Suprapubic skin (tissue), 4 donors: ENCODE results near the gene IFNAR1.

ENCODE experiments used
- EP300 ChIP-seq: sonication (generic); formaldehyde crosslinking; IDR thresholded peaks from one replicate; pipeline ENCODE4 v1.6.1; 2017; ENCODE audit warnings: antibody characterized with exemption
- POLR2AphosphoS5 ChIP-seq, 3 donors: sonication (generic); formaldehyde crosslinking; IDR thresholded peaks; one replicate each; pipeline ENCODE4 v1.6.1; 2017; ENCODE audit warnings: antibody characterized with exemption in 3 of 3
- TF ChIP-seq, protein P1 (sequence below), 2 donors: fragments of 200-600 bp in 1 of 2; fragments of 450-650 bp in 1 of 2; sonication (generic) in 1 of 2; IDR thresholded peaks; one replicate each; pipeline ENCODE4 v1.5.1; 2016 to 2019; ENCODE audit warnings: antibody characterized with exemption in 2 of 2, mild to moderate bottlenecking in 1 of 2, moderate library complexity in 1 of 2

DNA sequence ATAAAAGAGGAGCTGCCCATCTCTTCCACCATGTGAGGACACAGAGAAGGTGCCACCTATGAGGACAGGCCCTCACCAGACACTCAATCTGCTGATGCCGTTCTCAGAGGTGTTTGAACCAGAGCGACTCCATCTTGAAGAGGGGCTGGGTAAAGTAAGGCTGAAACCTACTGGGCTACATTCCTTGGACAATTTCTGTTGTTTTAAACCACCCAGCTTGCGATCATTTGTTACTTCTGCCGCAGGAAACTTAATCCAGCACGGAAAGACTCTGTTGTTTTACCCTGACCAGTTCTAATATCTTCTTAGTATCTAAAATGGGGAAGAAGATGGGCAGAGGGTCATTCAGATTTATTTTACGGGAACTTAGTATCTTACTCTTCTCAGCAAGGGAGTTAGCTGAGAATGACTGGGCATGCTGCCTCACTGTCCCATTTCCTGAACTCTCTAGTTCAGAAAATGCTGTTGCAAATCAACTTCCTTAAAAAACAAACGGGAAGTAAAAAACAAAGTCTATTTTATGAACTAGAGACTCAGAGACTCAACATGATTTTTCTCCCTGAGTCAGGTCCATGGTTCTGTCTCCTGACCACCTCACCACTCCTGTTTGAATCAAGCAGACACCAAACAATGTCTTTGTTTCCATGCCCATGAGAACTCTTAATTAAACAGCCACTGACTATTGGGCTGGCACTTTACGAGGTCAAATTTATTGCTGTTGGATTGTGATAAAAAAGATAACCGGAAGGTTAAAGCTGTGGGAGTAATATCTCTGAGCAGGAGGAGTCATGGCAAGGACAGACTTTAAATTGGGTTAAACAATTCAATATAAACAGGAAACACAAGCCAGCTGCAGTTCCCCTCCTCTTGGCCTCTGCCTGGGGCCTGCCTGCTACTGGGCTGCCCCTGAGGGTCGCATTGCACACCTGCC lies 23.8 kb upstream of the IFNAR1 start:
- TF ChIP-seq, protein P1, sequence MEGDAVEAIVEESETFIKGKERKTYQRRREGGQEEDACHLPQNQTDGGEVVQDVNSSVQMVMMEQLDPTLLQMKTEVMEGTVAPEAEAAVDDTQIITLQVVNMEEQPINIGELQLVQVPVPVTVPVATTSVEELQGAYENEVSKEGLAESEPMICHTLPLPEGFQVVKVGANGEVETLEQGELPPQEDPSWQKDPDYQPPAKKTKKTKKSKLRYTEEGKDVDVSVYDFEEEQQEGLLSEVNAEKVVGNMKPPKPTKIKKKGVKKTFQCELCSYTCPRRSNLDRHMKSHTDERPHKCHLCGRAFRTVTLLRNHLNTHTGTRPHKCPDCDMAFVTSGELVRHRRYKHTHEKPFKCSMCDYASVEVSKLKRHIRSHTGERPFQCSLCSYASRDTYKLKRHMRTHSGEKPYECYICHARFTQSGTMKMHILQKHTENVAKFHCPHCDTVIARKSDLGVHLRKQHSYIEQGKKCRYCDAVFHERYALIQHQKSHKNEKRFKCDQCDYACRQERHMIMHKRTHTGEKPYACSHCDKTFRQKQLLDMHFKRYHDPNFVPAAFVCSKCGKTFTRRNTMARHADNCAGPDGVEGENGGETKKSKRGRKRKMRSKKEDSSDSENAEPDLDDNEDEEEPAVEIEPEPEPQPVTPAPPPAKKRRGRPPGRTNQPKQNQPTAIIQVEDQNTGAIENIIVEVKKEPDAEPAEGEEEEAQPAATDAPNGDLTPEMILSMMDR (IDR thresholded peaks at IDR 0.05): no peak
- TF ChIP-seq EP300: no peak
- TF ChIP-seq POLR2AphosphoS5 (IDR thresholded peaks at IDR 0.05): no peak
